Heart right ventricle (tissue), 16 donors: Measurements from ENCODE around the gene ABR. TPM values are rescaled to one million over a fixed set of nuclear protein-coding genes. Genes with fewer than 3 reads are reported as not detected.

ENCODE experiments used
- ATAC-seq, 8 donors: fragments of 200-7000 bp; cut with Tn5 transposase; one replicate each; pipeline ENCODE4 v1.9.1; 2020; ENCODE audit warnings: mild to moderate bottlenecking in 8 of 8, moderate library complexity in 8 of 8, moderate number of reproducible peaks in 1 of 8
- DNase-seq, 2 donors: peaks; one replicate each; pipeline ENCODE4 v3.0.0-alpha.2; 2020
- H3K27ac ChIP-seq, 10 donors: fragments of 200-600 bp; sonication (generic) in 2 of 10; one replicate each; pipeline versions ENCODE4 v1.5.0 to v1.8.0; 2020 to 2022; ENCODE audit warnings: mild to moderate bottlenecking in 3 of 10
- H3K27me3 ChIP-seq, 7 donors: fragments of 200-600 bp; one replicate each; pipeline ENCODE4 v1.8.0; 2021 to 2022; ENCODE audit warnings: mild to moderate bottlenecking in 2 of 7
- H3K36me3 ChIP-seq, 9 donors: fragments of 200-600 bp; sonication (generic) in 1 of 9; one replicate each; pipeline versions ENCODE4 v1.5.0 to v1.8.0; 2020 to 2022; ENCODE audit warnings: mild to moderate bottlenecking in 2 of 9
- H3K4me1 ChIP-seq, 9 donors: fragments of 200-600 bp; sonication (generic) in 1 of 9; one replicate each; pipeline versions ENCODE4 v1.5.0 to v1.8.0; 2020 to 2022; ENCODE audit warnings: mild to moderate bottlenecking in 4 of 9
- H3K4me3 ChIP-seq, 10 donors: fragments of 200-600 bp; sonication (generic) in 2 of 10; one replicate each; pipeline versions ENCODE4 v1.5.0 to v1.8.0; 2020 to 2022; ENCODE audit warnings: mild to moderate bottlenecking in 7 of 10, moderate library complexity in 2 of 10
- H3K9me3 ChIP-seq, 11 donors: fragments of 200-600 bp in 10 of 11; sonication (generic) in 2 of 11; one replicate each; pipeline versions ENCODE4 v1.5.0 to v1.8.0; 2013 to 2022; ENCODE audit warnings: mild to moderate bottlenecking in 2 of 11, control low read depth in 1 of 11, moderate library complexity in 1 of 11
- WGBS, 2 donors: extraction: QIAGEN DNeasy Blood & Tissue Kit; methylation state at CpG; one replicate each; pipeline ENCODE4 v1.1.7; 2013; ENCODE audit warnings: inconsistent platforms in 1 of 2; 5-methylcytosine and 5-hydroxymethylcytosine counted together
- intact Hi-C, 10 donors: fragments of 100-400 bp; cut with DNase I; formaldehyde crosslinking; loops; one replicate each; pipeline versions ENCODE4 v1.11.1 to v1.14.2; 2022
- polyA plus RNA-seq, 2 donors: library from polyadenylated mRNA; stranded (reverse); fragments of 200-250 nt; gene quantifications; one replicate each; pipeline ENCODE4 v1.2.3, GENCODE V29; 2013
- total RNA-seq, 10 donors: library from RNA; stranded (reverse); fragmentation: NEBNext Ultra II Directional in 3 of 10; extraction: Animal tissue kit (Norgen Biotek cat#: 25700) in 3 of 10; gene quantifications; one replicate each; pipeline versions ENCODE4 v1.2.1 to v1.2.4, GENCODE V29; 2021 to 2023
- TF ChIP-seq, protein P1 (sequence below), 9 donors: fragments of 200-600 bp; sonication (generic) in 2 of 9; IDR thresholded peaks; one replicate each; pipeline versions ENCODE4 v1.5.0 to v1.8.0; 2021 to 2022; ENCODE audit warnings: antibody characterized with exemption in 9 of 9, mild to moderate bottlenecking in 5 of 9, moderate library complexity in 1 of 9
- donor health status: Arrhythmogenic right ventricular cardiomyopathy.
- donor health status: ischemic (EF 13 %, LVEDD 7.1; RV severe dilation, severe dysfunction).
- donor health status: healthy with polysubstance abuse.
- donor health status: DM: no; HTN: yes; CAD: no.
- donor health status: DM: no; HTN: no; CAD: no.
- donor health status: ischemic (EF 25% LVEDD 6.9; RV normal size, moderate dysfunction).
- donor health status: ischemic (EF 25% LVEDD 5.7; RV mildly dilated, moderate dysfunction).
- donor health status: healthy.
- donor health status: DM: yes; HTN: yes; CAD: no.
- donor health status: Ischemic cardiomyopathy.
- donor health status: ischemic (EF 35%, LVEDD 5.7; RV mildly dilated, moderate dysfunction).
- donor health status: nonischemic (EF 11% LVEDD 7.7; RV severe dilation, severe dysfunction).
- donor health status: DM: yes; HTN: yes; CAD: no.
- donor health status: PGD.
- donor health status: ischemic (EF 29% LVEDD 5.4; RV normal size, mild dysfunction).
- donor health status: nonischemic (EF 23%, LVEDD 6.1; RV moderate dilation, normal function).

ABR gene
- total and polyA plus RNA-seq, 12 donors = 49.1 to 173 (median 143) TPM

GRCh38 chr17:1223662-1224061 lies 43.9 kb upstream of the ABR start:
- intact Hi-C loops = no loop called here
- 72 to 76% methylated on average over 14 of the region's 14 CpGs for WGBS, 2 donors

GRCh38 chr17:1222321-1222720 lies 42.5 kb upstream of the ABR start:
- TF ChIP-seq, protein P1, sequence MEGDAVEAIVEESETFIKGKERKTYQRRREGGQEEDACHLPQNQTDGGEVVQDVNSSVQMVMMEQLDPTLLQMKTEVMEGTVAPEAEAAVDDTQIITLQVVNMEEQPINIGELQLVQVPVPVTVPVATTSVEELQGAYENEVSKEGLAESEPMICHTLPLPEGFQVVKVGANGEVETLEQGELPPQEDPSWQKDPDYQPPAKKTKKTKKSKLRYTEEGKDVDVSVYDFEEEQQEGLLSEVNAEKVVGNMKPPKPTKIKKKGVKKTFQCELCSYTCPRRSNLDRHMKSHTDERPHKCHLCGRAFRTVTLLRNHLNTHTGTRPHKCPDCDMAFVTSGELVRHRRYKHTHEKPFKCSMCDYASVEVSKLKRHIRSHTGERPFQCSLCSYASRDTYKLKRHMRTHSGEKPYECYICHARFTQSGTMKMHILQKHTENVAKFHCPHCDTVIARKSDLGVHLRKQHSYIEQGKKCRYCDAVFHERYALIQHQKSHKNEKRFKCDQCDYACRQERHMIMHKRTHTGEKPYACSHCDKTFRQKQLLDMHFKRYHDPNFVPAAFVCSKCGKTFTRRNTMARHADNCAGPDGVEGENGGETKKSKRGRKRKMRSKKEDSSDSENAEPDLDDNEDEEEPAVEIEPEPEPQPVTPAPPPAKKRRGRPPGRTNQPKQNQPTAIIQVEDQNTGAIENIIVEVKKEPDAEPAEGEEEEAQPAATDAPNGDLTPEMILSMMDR (IDR thresholded peaks at IDR 0.05) = no peak
- peaks cover 0 to 4% (median 0%) of the 10 kb centered on the region in 9 donors for H3K4me1 ChIP-seq
- intact Hi-C loops = no loop called here
- H3K27me3 ChIP-seq = peaks cover 0 to 6% (median 4%) of the 10 kb centered on the region in 7 donors
- peaks cover 0 to 4% (median 0%) of the 10 kb centered on the region in 11 donors for H3K9me3 ChIP-seq
- no peak overlapping the region for H3K4me3 ChIP-seq
- 95% methylated on average over 8 of the region's 8 CpGs for WGBS, 2 donors
- no peak for DNase-seq
- H3K36me3 ChIP-seq = no peaks in the 10 kb centered on the region
- no peak for ATAC-seq
- H3K27ac ChIP-seq = no peak overlapping the region

More at GRCh38 chr17:1223662-1224061, 43.9 kb upstream of the ABR start:
- ATAC-seq = no peak
- peaks cover 0 to 17% (median 8%) of the 10 kb centered on the region in 9 donors for H3K4me1 ChIP-seq
- TF ChIP-seq, protein P1 (IDR thresholded peaks at IDR 0.05) = no peak
- DNase-seq = no peak
- no peaks in the 10 kb centered on the region for H3K36me3 ChIP-seq
- peaks cover 0 to 4% (median 0%) of the 10 kb centered on the region in 11 donors for H3K9me3 ChIP-seq
- no peak overlapping the region for H3K4me3 ChIP-seq
- H3K27ac ChIP-seq = no peak overlapping the region
- H3K27me3 ChIP-seq = peaks cover 4 to 19% (median 17%) of the 10 kb centered on the region in 7 donors

DNA sequence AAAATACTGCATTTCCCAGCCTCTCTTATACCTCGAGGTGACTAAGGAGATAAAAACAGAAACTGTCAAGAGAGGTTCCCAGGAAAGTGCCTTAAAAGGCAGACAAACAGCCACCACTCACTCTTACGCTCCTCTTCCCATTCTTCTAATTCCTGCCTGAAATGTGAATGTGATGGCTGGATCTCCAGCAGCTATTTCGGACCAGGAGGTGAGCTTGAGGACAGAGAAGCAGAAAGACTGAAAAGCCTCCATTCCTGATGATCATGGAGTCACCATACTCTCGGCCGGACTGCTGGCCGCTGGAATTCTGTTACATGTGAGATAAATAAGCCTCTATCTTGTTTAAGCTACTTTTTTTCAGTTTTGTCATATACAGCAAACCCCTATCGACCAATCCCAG lies 41.4 kb upstream of the ABR start:
- Histone ChIP-seq H3K4me3 (no peak overlapping the region), H3K4me1 (no peaks in the 10 kb centered on the region), H3K36me3 (no peaks in the 10 kb centered on the region), H3K27me3 (peaks cover 0 to 6% (median 0%) of the 10 kb centered on the region in 7 donors), H3K9me3 (peaks cover 0 to 4% (median 0%) of the 10 kb centered on the region in 11 donors), H3K27ac (no peak overlapping the region)
- no peak for DNase-seq
- ATAC-seq = no peak
- TF ChIP-seq, protein P1 (IDR thresholded peaks at IDR 0.05) = no peak
- intact Hi-C loops = no loop called here
- 87 to 89% methylated on average over 7 of the region's 7 CpGs for WGBS, 2 donors

GRCh38 chr17:1220346-1220745 lies 40.6 kb upstream of the ABR start:
- DNase-seq (no peak), ATAC-seq (no peak)
- H3K27ac ChIP-seq = no peak overlapping the region
- H3K4me1 ChIP-seq = no peaks in the 10 kb centered on the region
- no peak overlapping the region for H3K4me3 ChIP-seq
- intact Hi-C loops = no loop called here
- H3K27me3 ChIP-seq = peaks cover 0 to 6% (median 0%) of the 10 kb centered on the region in 7 donors
- WGBS, 2 donors = 63 to 67% methylated on average over 14 of the region's 14 CpGs
- TF ChIP-seq, protein P1 (IDR thresholded peaks at IDR 0.05) = no peak
- H3K36me3 ChIP-seq = no peaks in the 10 kb centered on the region
- peaks cover 0 to 4% (median 0%) of the 10 kb centered on the region in 11 donors for H3K9me3 ChIP-seq
